K562 (cell line): ENCODE data around the gene SPEG. TPM values are rescaled to one million over a fixed set of nuclear protein-coding genes. Genes with fewer than 3 reads are reported as not detected.

Experiments used
- ATAC-seq: fragments of 200-7000 bp; cut with Tn5 transposase; 3 replicates; pipeline ENCODE4 v1.9.1; 2020; ENCODE audit warnings: moderate library complexity
- BruUV-seq: library from RNA; stranded (reverse); fragments of 400-500 nt; replicated peaks from 2 replicates; lab custom pipeline; 2021; lab: Mats Ljungman, UMichigan
- CTCF ChIA-PET: fragments of 300-600 bp; formaldehyde crosslinking; extraction: SDS; loops from one replicate; lab custom pipeline; 2021; ENCODE audit warnings: low intra/inter-chr PET ratio; lab: Yijun Ruan, JAX
- POLR2A ChIA-PET: fragments of 300-600, 350-650 bp; sonication (Branson Sonifier 250); formaldehyde crosslinking; extraction: SDS; loops from one replicate; lab custom pipeline; 2021; ENCODE audit warnings: antibody characterized with exemption, inconsistent platforms; lab: Yijun Ruan, JAX
- DNase-seq, 4 experiments: peaks; one replicate each; pipeline versions ENCODE4 v3.0.0 to v3.0.0-alpha.2; 2011 to 2018; ENCODE audit warnings: low spot score in 3 of 4, mixed read lengths in 3 of 4; ENCODE audit errors: extremely low read depth in 1 of 4
- FAIRE-seq: peaks from 2 replicates; lab custom pipeline; 2011; peaks lifted over from hg19 to GRCh38; lab: Jason Lieb, UNC
- H2AFZ ChIP-seq: 2 replicates; pipeline ENCODE4 v1.6.0; 2011; ENCODE audit warnings: low read depth, low read length, control low read depth, inconsistent platforms
- H3K27ac ChIP-seq: fragments of 200-600 bp; 3 replicates; pipeline ENCODE4 v1.8.0; 2011; ENCODE audit warnings: low read depth, mild to moderate bottlenecking, control low read depth, inconsistent platforms, low read length, moderate library complexity, mixed read lengths; ENCODE audit errors: extremely low read depth
- H3K27me3 ChIP-seq, 2 experiments: fragments of 300-600 bp in 1 of 2; 2 replicates in 1 of 2; 3 replicates in 1 of 2; pipeline versions ENCODE4 v1.6.0 to v1.8.0; 2011; ENCODE audit warnings: inconsistent platforms in 2 of 2, low read length in 2 of 2, mild to moderate bottlenecking in 1 of 2, mixed read lengths in 1 of 2, moderate library complexity in 1 of 2; ENCODE audit not compliant: control insufficient read depth in 2 of 2, insufficient read depth in 2 of 2
- H3K36me3 ChIP-seq: fragments of 300-600 bp; 3 replicates; pipeline ENCODE4 v1.8.0; 2011; ENCODE audit warnings: mild to moderate bottlenecking, low read length, inconsistent platforms; ENCODE audit not compliant: control insufficient read depth, insufficient read depth
- H3K4me1 ChIP-seq, 2 experiments: fragments of 200-600 bp in 1 of 2; replicated peaks in 1 of 2; 2 replicates in 1 of 2; 3 replicates in 1 of 2; pipeline versions ENCODE4 v1.5.1 to v1.8.0; 2011; ENCODE audit warnings: inconsistent platforms in 2 of 2, low read length in 2 of 2, mild to moderate bottlenecking in 1 of 2, mixed read lengths in 1 of 2, moderate library complexity in 1 of 2; ENCODE audit not compliant: control insufficient read depth in 2 of 2, insufficient read depth in 2 of 2
- H3K4me2 ChIP-seq: 2 replicates; pipeline ENCODE4 v1.6.1; 2011; ENCODE audit warnings: low read length, control low read depth, inconsistent platforms, mixed read lengths; ENCODE audit not compliant: insufficient read depth
- H3K4me3 ChIP-seq: fragments of 200-600 bp; sonication (generic), shearing (Covaris generic); 2 replicates; pipeline ENCODE4 v1.5.1; 2016; ENCODE audit warnings: control low read depth, inconsistent platforms
- H3K79me2 ChIP-seq: fragments of 200-600 bp; 3 replicates; pipeline ENCODE4 v1.8.0; 2011; ENCODE audit warnings: low read length, inconsistent platforms; ENCODE audit not compliant: control insufficient read depth, insufficient read depth
- H3K9ac ChIP-seq, 2 experiments: 2 replicates each; pipeline versions ENCODE4 v1.6.0 to v1.6.1; 2011; ENCODE audit warnings: low read depth in 2 of 2, low read length in 2 of 2, control low read depth in 1 of 2, inconsistent platforms in 1 of 2, mild to moderate bottlenecking in 1 of 2, mixed read lengths in 1 of 2; ENCODE audit not compliant: insufficient read depth in 1 of 2
- H3K9me1 ChIP-seq: one replicate; pipeline ENCODE4 v1.6.0; 2011; ENCODE audit warnings: inconsistent platforms, mild to moderate bottlenecking, low read length, moderate library complexity; ENCODE audit not compliant: control insufficient read depth, insufficient read depth
- H3K9me3 ChIP-seq: replicated peaks from 2 replicates; pipeline ENCODE4 v1.5.1; 2011; ENCODE audit warnings: low read depth, low read length, inconsistent platforms; ENCODE audit not compliant: control insufficient read depth, insufficient read depth
- H4K20me1 ChIP-seq: replicated peaks from 2 replicates; pipeline ENCODE4 v1.6.1; 2011; ENCODE audit warnings: low read length, inconsistent platforms, mixed read lengths; ENCODE audit not compliant: control insufficient read depth, insufficient read depth
- PATZ1 ChIP-seq: fragments of 250-450 bp; sonication (Bioruptor Pico); IDR thresholded peaks from 2 replicates; pipeline ENCODE4 v1.5.0; 2020; ENCODE audit warnings: mild to moderate bottlenecking, borderline replicate concordance
- ZBTB7A ChIP-seq: IDR thresholded peaks from 2 replicates; pipeline ENCODE4 v1.6.1; 2011; ENCODE audit warnings: low read depth, mild to moderate bottlenecking, low read length, moderate library complexity, borderline replicate concordance; ENCODE audit not compliant: control insufficient read depth
- WGBS: fragments of 100-300 bp; shearing (Covaris generic); methylation state at CpG from one replicate; pipeline ENCODE4 v1.1.6; 2016; ENCODE audit warnings: low coverage, mixed read lengths; ENCODE audit not compliant: insufficient coverage; ENCODE audit errors: missing lambda C conversion rate; 5-methylcytosine and 5-hydroxymethylcytosine counted together
- in situ Hi-C: fragments of 300-500 bp; cut with MboI; formaldehyde crosslinking; loops from 4 replicates; pipeline ENCODE4 v1.15.0; 2018; ENCODE audit warnings: inconsistent platforms, mixed read lengths
- intact Hi-C: fragments of 100-400 bp; cut with micrococcal nuclease; formaldehyde crosslinking; loops from 2 replicates; pipeline ENCODE4 v1.14.2; 2022
- polyA plus RNA-seq, 8 experiments: library from polyadenylated mRNA; depleted of rRNA in 4 of 8; stranded (reverse) in 5 of 8; unstranded in 3 of 8; fragments of >200 nt; fragmentation: Nextera tagmentation in 2 of 8; fragmentation: Illumina TruSeq in 1 of 8; extraction: Ambion mirVana in 2 of 8; extraction: Trizol in 1 of 8; gene quantifications; 2 replicates each; pipeline versions ENCODE4 v1.2.1 to v1.2.3, GENCODE V29; 2011 to 2014; ENCODE audit warnings: inconsistent platforms in 1 of 8, missing spikeins in 1 of 8
- total RNA-seq, 7 experiments: library from RNA; depleted of rRNA in 6 of 7; stranded (reverse); fragments of >200 nt in 6 of 7; fragmentation: Illumina TruSeq in 2 of 7; extraction: Trizol in 2 of 7; gene quantifications; 2 replicates each; pipeline versions ENCODE4 v1.2.1 to v1.2.3, GENCODE V29; 2011 to 2021; ENCODE audit warnings: low replicate concordance in 1 of 7

SPEG gene
- total and polyA plus RNA-seq, 9 of the 15 experiments (the other 6 are each of a cell fraction or from before 2014, with no cell fraction given), result 0.49 to 8.7 (median 3.0) TPM

- FAIRE-seq (no peak), ATAC-seq (peak; percentile 24)
- POLR2A ChIA-PET, result interaction anchor here (0.6 to 1.1 kb wide), 3 partner anchors 9 to 41 kb away, joined by 3 to 4 read pairs (median 3); no protein-coding TSS in a partner anchor
Measured at GRCh38 chr2:219476652-219477151, 42.1 kb downstream of the SPEG start.

More at GRCh38 chr2:219476652-219477151, 42.1 kb downstream of the SPEG start:
- Histone ChIP-seq H3K36me3 (no peaks in the 10 kb centered on the region), H3K4me1 (peaks cover 7 to 53% of the 10 kb centered on the region in 2 experiments; a peak in 4 of 5 replicates), H3K27me3 (no peaks in the 10 kb centered on the region), H4K20me1 (no peaks in the 10 kb centered on the region; the same call in 1 of the 2 replicates), H3K79me2 (no peaks in the 10 kb centered on the region), H3K9ac (no peak overlapping the region), H3K9me3 (no peaks in the 10 kb centered on the region), H3K9me1 (no peaks in the 10 kb centered on the region), H2AFZ (no peak overlapping the region), H3K4me2 (0 out of 2 replicates have a peak overlapping the region, but pooled peaks have one; percentile 18), H3K27ac (no peak overlapping the region), H3K4me3 (no peak overlapping the region)
- TF ChIP-seq ZBTB7A (peak; percentile 38; the same call in 1 of the 2 replicates), PATZ1 (CRISPR knock-in tag) (no peak)
- intact Hi-C loops, result loop anchor here (1.0 to 5.0 kb wide), 4 partner anchors 18 to 74 kb away; no protein-coding TSS in a partner anchor
- 14% methylated on average over 7 of the region's 16 CpGs for WGBS
- no TSS peak for BruUV-seq
- CTCF ChIA-PET, result interaction anchor here (0.7 to 3.1 kb wide), 4 partner anchors 18 to 53 kb away, joined by 3 to 20 read pairs (median 4); no protein-coding TSS in a partner anchor
- in situ Hi-C loops, result loop anchor here (10.0 kb wide), 1 partner anchor 48 kb away; no protein-coding TSS in a partner anchor
- peak; percentile 43 to 68 (median 64) for DNase-seq
